ENCODE results near the gene BYSL. TPM values are rescaled to one million over a fixed set of nuclear protein-coding genes. Genes with fewer than 3 reads are reported as not detected.

Gene BYSL
- total RNA-seq, 2 experiments from 2014 or later: 56.4 to 59.5 TPM

DNA sequence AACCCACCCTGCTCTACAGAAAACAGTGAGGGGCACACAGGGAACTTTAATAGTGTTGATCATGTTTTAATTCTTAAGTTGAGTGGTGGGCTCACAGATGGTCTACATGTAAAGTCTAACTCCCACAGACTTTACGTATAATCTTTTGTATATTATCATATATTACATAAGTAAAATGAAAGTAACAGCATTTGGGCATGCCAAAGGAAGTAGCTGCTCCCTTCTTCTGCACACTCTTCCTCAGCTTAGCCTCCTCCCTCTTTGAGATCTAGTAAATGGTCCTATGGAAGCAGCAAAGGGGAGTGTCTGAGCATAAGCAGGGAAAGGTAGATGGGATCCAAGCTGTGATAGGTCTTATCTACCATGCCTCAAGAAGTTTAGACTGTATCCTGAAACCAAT is 11.6 kb upstream of the BYSL start:
- Mint-ChIP-seq H3K4me1 (ENCODE audit: low read depth) (peaks cover 5% of the 10 kb centered on the region), H3K4me3 (no peak overlapping the region), H3K9me3 (no peaks in the 10 kb centered on the region), H3K36me3 (ENCODE audit: low read depth) (peaks cover 25% of the 10 kb centered on the region), H3K27ac (no peak overlapping the region), H3K27me3 (no peaks in the 10 kb centered on the region)
- ChIA-PET CTCF (interaction anchor here (0.6 to 1.6 kb wide), 3 partner anchors 12 to 124 kb away, joined by 3 to 7 read pairs (median 3); partner anchors contain the start of genes BYSL and MED20), POLR2A (interaction anchor here (0.8 kb wide), 1 partner anchor 13 kb away, joined by 4 read pairs; no protein-coding TSS in a partner anchor)
- intact Hi-C loops (cut with micrococcal nuclease): no loop called here
- TF ChIP-seq, protein P1, sequence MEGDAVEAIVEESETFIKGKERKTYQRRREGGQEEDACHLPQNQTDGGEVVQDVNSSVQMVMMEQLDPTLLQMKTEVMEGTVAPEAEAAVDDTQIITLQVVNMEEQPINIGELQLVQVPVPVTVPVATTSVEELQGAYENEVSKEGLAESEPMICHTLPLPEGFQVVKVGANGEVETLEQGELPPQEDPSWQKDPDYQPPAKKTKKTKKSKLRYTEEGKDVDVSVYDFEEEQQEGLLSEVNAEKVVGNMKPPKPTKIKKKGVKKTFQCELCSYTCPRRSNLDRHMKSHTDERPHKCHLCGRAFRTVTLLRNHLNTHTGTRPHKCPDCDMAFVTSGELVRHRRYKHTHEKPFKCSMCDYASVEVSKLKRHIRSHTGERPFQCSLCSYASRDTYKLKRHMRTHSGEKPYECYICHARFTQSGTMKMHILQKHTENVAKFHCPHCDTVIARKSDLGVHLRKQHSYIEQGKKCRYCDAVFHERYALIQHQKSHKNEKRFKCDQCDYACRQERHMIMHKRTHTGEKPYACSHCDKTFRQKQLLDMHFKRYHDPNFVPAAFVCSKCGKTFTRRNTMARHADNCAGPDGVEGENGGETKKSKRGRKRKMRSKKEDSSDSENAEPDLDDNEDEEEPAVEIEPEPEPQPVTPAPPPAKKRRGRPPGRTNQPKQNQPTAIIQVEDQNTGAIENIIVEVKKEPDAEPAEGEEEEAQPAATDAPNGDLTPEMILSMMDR (IDR thresholded peaks at IDR 0.05): no peak
- no peak for ATAC-seq
- no peak for DNase-seq

DNA sequence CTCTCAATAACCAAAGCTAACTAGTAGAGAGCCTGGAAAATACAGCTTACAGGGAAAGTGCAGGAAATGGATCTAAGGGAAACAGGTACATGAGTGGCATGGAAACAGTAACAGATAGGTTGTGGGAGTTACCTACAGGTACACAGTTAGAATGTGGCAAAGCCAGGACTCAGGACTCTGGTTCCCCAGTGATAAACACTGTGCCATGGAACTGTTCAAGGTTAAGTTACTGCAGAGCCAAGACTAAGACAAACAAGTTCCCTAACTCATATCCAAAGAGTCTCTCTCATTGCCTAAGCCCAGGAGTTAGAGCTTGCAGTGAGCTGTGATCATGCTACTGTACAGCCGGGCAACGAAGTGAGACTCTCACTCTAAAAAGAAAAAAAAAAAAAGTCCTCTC is 7.0 kb upstream of the BYSL start:
- H3K9me3 Mint-ChIP-seq: no peaks in the 10 kb centered on the region
- intact Hi-C loops (cut with micrococcal nuclease): no loop called here
- DNase-seq: no peak
- POLR2A ChIA-PET: interaction anchor here (0.6 to 1.1 kb wide), 2 partner anchors 13 to 33 kb away, joined by 3 read pairs; no protein-coding TSS in a partner anchor
- CTCF ChIA-PET: interaction anchor here (1.1 to 1.2 kb wide), 2 partner anchors 11 to 13 kb away, joined by 3 to 4 read pairs; no protein-coding TSS in a partner anchor
- no peak for ATAC-seq
- H3K36me3 Mint-ChIP-seq (ENCODE audit: low read depth): peaks cover 23% of the 10 kb centered on the region
- TF ChIP-seq, protein P1 (IDR thresholded peaks at IDR 0.05): no peak
- H3K27me3 Mint-ChIP-seq: no peaks in the 10 kb centered on the region
- no peak overlapping the region for H3K4me3 Mint-ChIP-seq
- peaks cover 19% of the 10 kb centered on the region for H3K4me1 Mint-ChIP-seq (ENCODE audit: low read depth)
- H3K27ac Mint-ChIP-seq: no peak overlapping the region

DNA sequence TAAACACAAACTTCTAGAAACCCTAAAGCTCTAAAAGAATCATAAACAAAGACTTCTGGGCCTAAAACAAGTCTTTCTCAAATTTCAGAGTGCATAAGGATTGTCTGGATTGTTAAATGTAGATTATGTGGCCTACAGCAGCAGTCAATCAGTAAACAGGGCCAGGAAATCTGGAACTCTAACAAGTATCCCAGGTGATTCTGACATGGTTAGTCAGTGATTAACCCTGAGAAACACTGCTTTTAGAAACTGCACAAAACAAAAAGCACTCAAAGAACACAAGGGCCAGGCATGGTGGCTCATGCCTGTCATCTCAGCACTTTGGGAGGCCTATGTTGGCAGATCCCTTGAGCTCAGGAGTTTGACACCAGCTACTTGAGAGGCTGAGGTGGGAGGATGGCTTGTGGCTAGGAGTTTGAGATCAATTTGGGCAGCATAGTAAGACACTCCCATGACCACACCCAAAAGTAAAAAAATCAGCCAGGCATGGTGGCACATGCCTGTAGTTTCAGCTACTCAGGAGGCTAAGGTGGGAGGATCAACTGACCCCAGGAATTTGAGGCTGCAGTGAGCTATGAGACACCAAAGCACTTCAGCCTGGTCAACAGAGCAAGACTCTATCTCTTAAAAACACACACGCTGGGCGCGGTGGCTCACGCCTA is 6.3 kb upstream of the BYSL start:
- ChIA-PET POLR2A (interaction anchor here (0.6 to 1.1 kb wide), 3 partner anchors 14 to 309 kb away, joined by 3 read pairs; no protein-coding TSS in a partner anchor), CTCF (interaction anchor here (1.1 to 2.5 kb wide), 5 partner anchors 12 to 129 kb away, joined by 3 to 17 read pairs (median 5); no protein-coding TSS in a partner anchor)
- Mint-ChIP-seq H3K4me3 (no peak overlapping the region), H3K36me3 (ENCODE audit: low read depth) (peaks cover 23% of the 10 kb centered on the region), H3K4me1 (ENCODE audit: low read depth) (peaks cover 26% of the 10 kb centered on the region), H3K27ac (no peak overlapping the region), H3K27me3 (no peaks in the 10 kb centered on the region), H3K9me3 (no peaks in the 10 kb centered on the region)
- intact Hi-C loops (cut with micrococcal nuclease): no loop called here
- DNase-seq: no peak
- no peak for ATAC-seq
- TF ChIP-seq, protein P1 (IDR thresholded peaks at IDR 0.05): no peak

DNA sequence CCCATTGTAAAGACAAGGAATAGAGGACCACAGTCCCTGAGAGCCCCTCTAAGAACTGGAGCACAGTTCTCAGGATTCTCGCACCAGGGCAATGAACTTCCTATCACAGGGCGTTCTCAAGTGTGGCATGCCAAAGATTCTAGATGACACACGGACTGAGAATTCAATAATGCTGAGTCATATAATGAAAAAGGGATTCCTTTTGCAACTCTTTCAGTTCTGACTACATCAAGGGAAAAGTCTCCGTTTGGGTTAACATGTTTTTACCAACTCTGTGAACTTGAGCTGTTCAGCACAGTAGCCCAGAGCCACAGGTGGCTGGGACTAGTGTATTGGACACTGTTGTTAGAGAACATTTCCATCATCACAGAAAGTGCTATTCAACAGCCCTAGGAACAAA is 3.8 kb upstream of the BYSL start:
- DNase-seq (no peak), ATAC-seq (no peak)
- Mint-ChIP-seq H3K4me1 (ENCODE audit: low read depth) (peaks cover 31% of the 10 kb centered on the region), H3K9me3 (no peaks in the 10 kb centered on the region), H3K27ac (peak overlapping the region; percentile 13), H3K4me3 (no peak overlapping the region), H3K36me3 (ENCODE audit: low read depth) (peaks cover 35% of the 10 kb centered on the region), H3K27me3 (no peaks in the 10 kb centered on the region)
- CTCF ChIA-PET: no interaction called here
- POLR2A ChIA-PET: no interaction called here
- TF ChIP-seq, protein P1 (IDR thresholded peaks at IDR 0.05): no peak
- intact Hi-C loops (cut with micrococcal nuclease): no loop called here

DNA sequence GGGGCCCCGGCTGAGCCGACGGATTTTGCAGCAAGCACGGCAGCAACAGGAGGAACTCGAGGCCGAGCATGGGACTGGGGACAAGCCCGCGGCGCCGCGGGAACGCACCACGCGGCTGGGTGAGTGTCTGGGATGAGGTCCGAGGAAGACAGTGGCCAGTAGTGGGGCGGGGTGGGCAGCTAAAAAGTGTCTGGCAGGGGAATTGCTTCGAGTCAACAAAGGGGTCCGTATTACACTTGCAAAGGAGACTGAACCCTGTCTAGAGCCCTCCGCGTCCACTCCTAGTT is 356 bp downstream of the BYSL start:
- H3K27me3 Mint-ChIP-seq: no peaks in the 10 kb centered on the region
- ChIA-PET POLR2A (interaction anchor here (0.7 to 3.7 kb wide), 16 partner anchors 8 to 137 kb away, joined by 3 to 22 read pairs (median 8); partner anchors contain the start of genes CCND3, TAF8, TOMM6 and USP49), CTCF (interaction anchor here (0.8 to 6.0 kb wide), 26 partner anchors 9 to 293 kb away, joined by 3 to 119 read pairs (median 6); partner anchors contain the start of genes CCND3, TAF8, TOMM6 and USP49)
- H3K9me3 Mint-ChIP-seq: no peaks in the 10 kb centered on the region
- peak; percentile 20 for DNase-seq
- TF ChIP-seq, protein P1 (IDR thresholded peaks at IDR 0.05): no peak
- intact Hi-C loops (cut with micrococcal nuclease): loop anchor here (5.0 to 10.0 kb wide), 3 partner anchors 121 to 293 kb away; partner anchors contain the start of genes MRPS10, PRICKLE4 and TOMM6
- peaks cover 38% of the 10 kb centered on the region for H3K36me3 Mint-ChIP-seq (ENCODE audit: low read depth)
- ATAC-seq: no peak
- H3K27ac Mint-ChIP-seq: peak overlapping the region; percentile 99
- peak overlapping the region; percentile 93 for H3K4me3 Mint-ChIP-seq
- H3K4me1 Mint-ChIP-seq (ENCODE audit: low read depth): peaks cover 48% of the 10 kb centered on the region

All from activated CD8-positive, alpha-beta T cell treated with anti-CD3 and anti-CD28 coated beads for 36 hours (primary cell).